ENCODE results near the gene FAR1.

DNA sequence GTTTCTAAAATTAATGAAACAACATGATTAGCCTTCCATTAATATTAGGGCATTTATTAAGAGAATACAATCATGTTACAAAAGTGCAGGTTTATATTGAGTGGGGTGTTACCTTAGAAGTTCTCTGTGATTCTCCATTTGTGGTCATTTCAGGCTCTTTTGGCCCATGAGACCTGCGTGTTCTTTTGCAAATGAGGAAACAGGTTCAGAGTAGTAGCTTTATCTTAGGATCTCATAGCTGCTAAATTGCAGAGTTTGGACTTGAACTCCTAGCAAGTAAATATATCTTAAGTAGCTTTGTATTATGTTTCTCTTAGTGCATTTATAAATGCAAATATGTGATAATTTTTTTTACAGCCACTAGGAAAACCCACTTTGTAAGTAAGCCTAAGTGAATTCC is 18.3 kb downstream of the FAR1 start:
- TF ChIP-seq FOXM1 (IDR thresholded peaks at IDR 0.05; ENCODE audit: borderline replicate concordance) (no peak), TARDBP (IDR thresholded peaks at IDR 0.05) (no peak), L3MBTL2 (conservative IDR thresholded peaks at IDR 0.05) (no peak), ELF4 (IDR thresholded peaks at IDR 0.05) (no peak), ARNT (IDR thresholded peaks at IDR 0.05) (no peak), FOXA1 (IDR thresholded peaks at IDR 0.05) (no peak), BHLHE40 (IDR thresholded peaks at IDR 0.05; ENCODE audit: borderline replicate concordance) (no peak), SP1 (IDR thresholded peaks at IDR 0.05) (no peak), FOXK2 (IDR thresholded peaks at IDR 0.05) (no peak), HDGF (IDR thresholded peaks at IDR 0.05; ENCODE audit: borderline replicate concordance) (no peak)

Measured in HEK293T (cell line).